ENCODE data around the gene IL11RA.

- no peak for TF ChIP-seq POLR2A (IDR thresholded peaks at IDR 0.05; ENCODE audit: low read depth, low read length)
- TF ChIP-seq POLR2AphosphoS5 (IDR thresholded peaks at IDR 0.05; ENCODE audit: low read depth, low read length): no peak
Observed at GRCh38 chr9:34625186-34625486, 26.8 kb upstream of the IL11RA start.
